Islet of Langerhans (tissue), 1 donor: ENCODE results near the gene PRMT2.
"Not testable (repeated sequence)": the region's sequence is repeated elsewhere in the genome, so short reads cannot be mapped to it uniquely, and the experiment has no call there.

Experiments
- FAIRE-seq: peaks from one replicate; lab custom pipeline; 2011; peaks lifted over from hg19 to GRCh38; lab: Jason Lieb, UNC

PRMT2 gene

DNA sequence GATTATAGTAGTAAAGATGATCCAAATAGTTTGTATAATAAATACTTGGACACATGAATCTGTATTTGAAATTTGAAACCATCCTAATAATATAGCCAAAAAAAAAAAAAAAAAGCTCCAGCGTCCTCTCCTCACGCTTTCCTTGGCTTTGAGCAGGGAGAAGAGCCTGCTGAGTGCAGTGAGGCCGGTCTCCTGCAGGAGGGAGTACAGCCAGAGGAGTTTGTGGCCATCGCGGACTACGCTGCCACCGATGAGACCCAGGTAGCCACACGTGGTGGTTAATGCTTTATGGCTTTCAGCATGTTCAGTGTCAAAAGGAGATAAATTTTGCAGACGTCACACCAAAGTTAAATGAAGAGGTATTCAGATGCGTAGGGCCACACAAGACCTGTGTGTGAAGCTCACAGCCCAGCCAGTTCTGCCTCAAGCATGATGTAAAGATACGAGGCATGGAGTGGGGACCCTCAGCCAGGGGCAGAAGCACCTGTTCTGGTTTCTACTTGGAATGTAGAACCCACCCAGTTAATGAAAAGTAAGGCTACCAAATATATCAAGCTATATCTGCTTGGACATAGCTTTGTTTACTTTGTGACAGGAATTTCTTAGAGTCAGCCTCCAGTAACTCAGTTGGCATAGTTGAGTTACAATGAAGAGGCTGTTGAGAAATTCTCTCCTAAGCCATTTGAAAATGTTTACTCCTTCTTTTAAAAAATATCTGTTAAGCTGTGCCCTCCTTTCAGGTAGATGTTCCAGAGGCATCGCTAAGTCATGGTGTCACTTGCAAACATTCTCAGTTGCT lies 8.1 kb downstream of the PRMT2 start:
- no peak for FAIRE-seq

DNA sequence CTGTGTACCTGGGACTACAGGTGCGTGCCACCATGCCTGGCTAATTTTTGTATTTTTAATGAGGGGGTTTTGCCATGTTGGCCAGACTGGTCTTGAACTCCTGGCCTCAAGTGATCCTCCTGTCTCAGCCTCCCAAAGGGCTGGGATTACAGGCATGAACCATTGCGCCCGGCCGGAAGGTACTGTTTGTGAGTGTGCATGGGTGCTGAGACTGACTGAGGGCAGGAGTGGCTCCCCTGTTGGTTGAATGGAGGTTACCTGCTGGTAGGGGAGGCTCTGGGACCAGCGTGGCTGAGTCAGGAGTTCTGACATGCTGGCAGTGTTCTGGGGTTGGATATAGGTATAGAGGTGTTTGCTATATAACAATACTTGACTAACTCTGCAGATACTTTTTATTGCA lies 10.4 kb downstream of the PRMT2 start:
- no peak for FAIRE-seq

DNA sequence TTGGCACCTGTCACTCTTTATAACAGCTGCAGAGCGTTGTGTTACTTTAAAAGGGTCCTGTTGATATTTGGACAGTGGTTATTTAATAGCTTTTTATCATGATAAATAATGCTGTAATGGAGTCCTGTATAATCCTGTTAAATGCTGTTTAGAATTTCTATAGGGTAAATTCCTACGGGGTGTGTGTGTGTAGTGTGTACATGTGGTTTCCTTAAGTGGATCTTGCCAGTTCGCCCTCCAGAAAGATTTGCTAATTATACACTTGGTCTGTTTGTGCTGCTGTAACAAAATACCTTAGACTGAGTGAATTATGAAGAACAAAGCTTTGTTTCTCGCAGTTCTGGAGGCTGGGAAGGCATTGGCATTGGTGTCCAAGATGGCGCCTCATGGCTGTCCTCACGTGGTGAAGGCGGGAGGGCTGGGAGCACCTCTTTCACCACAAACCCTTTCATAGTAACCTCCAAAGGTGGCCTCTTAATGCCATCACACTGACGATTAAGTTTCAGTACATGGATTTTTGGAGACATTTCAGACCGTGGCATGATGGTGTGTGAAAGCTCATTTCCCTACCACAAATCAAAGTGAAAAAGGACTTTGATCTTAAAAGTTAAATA lies 11.2 kb downstream of the PRMT2 start:
- no peak for FAIRE-seq

DNA sequence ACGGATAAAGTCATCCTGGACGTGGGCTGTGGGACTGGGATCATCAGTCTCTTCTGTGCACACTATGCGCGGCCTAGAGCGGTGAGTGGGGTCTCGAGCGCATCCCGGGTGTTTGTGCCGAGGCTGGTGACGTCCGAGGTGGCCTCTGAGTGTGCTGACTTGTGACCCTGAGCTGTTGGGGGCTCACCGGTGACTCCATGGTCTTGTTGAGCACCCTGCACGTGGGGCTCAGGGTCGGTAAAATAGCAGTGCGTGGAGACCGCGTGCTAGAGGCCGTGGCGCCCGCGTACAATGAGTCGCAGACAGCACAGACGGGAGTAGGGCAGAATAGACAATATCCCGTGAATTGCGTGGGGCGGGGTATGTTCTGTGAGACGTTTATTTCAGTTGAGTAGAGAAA lies 13.1 kb downstream of the PRMT2 start:
- no peak for FAIRE-seq

DNA sequence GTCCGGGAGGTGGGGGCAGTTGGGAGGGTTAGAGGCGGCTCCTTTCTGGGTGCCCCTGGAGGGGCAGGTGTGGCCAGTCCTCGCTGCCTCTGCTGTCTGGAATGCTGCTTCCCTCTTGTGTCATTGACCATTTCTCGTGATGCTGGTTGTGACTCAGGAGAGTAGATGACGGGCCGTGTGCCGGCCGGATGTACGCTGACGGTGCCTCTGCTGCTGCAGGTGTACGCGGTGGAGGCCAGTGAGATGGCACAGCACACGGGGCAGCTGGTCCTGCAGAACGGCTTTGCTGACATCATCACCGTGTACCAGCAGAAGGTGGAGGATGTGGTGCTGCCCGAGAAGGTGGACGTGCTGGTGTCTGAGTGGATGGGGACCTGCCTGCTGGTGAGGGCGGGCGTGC lies 13.9 kb downstream of the PRMT2 start:
- FAIRE-seq: no peak

DNA sequence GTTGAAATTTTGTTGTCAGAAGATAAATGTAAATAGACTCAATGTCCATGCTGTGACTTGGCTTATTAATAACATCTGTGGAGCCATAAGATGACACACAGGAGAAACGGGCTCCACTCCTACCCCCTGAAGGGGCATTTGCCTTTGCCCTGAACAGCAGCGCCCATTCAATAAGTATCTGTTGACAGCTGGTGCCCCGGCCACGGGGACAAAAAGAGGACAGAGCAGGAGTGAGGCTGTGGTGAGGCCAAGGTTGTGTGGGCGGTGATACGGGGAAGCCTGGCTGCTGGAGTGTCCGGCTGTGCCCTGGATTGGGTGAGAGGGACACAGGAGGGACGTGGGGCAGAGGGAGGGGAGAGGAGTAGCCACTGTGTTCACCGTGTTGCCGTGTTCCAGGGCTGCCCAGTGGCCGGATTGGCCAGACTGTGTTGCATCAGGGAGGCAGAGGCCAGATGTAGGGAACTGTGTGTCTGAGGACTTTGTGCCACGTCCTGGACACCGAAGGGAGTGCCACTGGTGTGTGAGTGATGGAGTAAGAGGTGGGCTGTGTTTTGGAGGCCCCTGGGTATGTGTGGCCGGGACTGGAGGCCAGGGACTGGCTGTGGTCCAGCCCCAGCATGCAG lies 15.1 kb downstream of the PRMT2 start:
- peak; percentile 94 for FAIRE-seq

DNA sequence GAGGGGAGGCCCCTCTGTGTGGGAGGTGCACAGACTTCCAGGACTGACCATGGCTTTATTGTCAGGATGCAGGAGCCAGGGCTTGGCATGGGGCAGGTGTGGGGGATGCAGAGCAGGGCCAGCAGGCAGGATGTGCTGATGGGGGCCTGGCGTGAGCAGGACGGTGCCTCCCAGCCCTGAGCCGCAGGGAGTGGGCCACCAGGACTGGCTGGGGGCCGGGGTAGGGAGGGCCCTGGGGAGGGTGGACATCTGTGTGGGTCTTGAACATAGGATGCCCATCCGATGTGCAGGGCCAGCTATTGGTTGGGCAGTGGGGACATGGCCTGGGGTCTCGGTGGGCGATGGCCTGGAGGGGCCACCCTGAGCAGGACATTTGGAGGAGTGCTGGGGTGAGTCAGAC lies 15.6 kb downstream of the PRMT2 start:
- no peak for FAIRE-seq

DNA sequence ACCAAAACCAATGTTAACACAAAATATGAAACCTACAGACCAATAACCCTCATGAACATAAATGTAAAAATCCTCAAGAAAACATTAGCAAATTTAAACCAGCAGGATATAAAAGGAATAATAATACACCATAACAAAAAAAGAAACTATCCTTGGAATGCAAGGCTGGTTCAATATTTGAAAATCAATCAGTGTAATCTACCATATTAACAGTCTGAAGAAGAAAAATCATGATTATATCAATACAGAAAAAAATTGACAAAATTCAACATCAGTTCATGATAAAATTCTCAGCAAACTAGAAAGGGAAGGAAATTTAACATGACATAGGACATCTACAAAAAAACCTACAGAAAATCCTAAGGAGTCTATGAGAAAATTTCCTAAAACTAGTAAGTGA lies 19.8 kb downstream of the PRMT2 start:
- FAIRE-seq: no peak

DNA sequence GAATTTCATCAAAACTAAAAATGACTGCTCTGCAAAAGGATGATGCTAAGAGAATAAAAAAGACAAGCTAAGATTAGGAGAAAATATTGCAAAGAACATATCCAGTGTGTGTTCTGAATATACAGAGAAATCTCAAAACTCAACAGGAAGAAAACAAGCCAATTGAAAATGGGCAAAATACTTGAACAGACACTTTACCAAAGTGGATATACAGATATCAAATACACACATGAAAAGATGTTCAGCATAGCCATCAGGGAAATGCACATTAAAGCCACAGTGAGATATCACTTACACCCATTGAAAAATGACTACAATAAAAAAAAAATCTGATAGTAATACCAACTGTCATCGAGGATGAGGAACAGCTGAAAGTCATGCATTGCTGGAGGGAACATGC lies 21.3 kb downstream of the PRMT2 start:
- no peak for FAIRE-seq

DNA sequence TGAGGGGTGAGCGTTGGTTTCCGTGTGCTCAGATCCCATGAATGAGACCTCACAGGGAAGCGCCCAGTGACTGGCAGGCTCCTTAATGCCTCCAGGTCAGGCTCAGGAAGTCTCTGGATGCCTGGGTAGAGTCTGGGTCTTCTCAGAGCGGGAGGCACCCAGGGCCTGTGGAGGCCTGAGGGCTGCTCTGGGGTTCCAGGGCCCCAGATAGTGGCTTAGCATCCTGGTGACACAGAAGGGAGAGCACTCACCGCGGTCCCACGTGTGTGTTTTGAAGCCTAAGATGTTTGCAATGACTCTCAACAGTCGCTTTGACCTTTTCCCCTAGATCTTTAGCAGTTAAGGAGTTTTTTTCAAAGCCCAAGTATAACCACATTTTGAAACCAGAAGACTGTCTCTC lies 25.0 kb downstream of the PRMT2 start:
- no peak for FAIRE-seq

DNA sequence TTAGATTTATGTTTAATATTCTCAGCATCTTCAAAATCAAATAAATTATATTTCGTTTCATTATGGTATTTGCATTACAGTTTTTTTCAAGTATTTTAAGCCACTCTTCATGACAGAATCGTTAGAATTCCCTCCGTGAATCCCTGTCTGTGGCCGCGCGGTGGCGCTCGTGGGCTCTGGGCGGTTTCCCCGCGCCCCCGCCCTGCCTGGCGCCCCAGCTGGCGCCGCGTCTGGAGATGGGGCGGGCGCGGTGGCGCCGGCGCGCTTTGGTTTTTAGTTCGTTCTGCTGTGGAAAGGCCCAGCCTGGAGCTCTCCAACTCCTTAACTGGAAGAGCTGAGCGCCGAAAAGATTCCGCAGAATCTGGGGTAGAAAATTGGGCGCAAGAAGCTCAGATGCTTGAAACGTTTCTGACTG lies 25.7 kb downstream of the PRMT2 start:
- FAIRE-seq: peak; percentile 95

DNA sequence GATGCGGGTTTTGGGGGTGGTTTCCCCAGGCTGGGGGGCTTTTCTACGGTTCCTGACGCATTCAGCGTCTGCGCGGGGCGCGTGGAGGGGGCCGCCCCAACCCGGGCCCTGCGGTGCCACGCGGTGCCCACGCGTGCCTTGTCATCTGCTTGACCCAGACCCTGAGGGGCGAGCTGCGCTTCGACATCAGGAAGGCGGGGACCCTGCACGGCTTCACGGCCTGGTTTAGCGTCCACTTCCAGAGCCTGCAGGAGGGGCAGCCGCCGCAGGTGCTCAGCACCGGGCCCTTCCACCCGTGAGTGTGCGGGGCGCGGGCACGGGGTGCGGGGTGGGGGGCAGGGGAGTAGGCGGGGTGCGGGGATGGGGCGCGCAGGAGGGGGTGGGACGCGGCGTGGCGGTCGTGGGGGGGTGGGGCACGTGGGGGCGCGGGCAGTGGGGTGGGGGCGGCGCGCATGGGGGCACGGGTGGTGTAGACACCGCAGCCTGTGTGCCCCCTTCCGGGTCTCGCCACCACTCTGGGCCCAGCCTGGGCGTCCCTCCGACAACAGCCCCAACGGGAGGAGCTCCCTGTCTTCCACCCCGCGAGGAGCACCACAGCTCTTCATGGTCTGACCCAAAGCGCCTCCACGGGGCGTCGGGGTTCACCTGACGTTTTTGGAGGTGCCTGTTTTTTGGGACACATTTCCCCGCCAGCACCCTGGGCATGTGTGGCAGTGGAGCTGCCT lies 26.3 kb downstream of the PRMT2 start:
- no peak for FAIRE-seq

DNA sequence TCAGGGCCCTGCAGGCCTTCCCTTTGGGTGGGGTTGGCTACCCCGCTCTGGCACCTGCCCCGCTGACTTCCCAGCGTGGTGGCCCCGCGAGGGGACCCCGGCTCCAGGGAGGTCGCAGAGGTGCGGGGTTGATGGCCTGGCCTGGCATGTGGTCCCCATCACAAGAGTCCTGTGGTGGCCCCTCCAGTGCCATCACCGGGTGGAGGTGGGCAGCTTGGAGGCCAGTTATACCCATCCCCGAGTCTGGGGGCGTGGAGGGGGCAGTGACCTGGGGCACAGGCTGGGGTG lies 26.8 kb downstream of the PRMT2 start:
- FAIRE-seq: no peak

DNA sequence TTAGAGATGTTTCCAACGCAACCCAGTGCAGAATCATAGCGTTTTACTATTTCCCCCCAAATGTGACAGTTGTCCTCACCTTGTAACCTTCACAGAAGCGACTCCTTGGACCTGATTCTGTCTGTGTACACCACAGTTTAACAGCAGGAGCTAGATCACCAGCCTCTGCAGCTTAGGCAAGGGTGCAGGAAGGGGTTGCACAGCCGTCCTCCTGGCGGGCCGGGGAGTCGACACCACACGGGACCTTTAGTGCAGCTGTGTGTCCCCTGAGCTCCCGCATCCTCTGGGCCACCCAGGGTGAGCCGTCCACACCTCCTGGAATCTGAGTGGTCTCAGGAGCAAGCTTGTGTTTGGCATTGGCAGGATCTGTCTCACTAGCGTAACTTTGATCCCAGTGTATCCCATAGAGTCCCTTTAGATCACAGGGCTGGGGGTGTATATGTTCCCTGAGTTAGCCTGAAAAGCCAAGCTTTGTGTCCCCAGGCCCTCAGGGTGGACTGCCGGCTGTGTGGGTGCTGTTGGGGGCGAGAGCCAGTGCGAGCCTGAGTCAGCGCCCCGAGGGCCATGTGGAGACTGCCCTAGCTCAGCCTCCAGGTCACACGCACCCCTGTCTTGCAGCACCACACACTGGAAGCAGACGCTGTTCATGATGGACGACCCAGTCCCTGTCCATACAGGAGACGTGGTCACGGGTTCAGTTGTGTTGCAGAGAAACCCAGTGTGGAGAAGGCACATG lies 27.5 kb downstream of the PRMT2 start:
- no peak for FAIRE-seq

DNA sequence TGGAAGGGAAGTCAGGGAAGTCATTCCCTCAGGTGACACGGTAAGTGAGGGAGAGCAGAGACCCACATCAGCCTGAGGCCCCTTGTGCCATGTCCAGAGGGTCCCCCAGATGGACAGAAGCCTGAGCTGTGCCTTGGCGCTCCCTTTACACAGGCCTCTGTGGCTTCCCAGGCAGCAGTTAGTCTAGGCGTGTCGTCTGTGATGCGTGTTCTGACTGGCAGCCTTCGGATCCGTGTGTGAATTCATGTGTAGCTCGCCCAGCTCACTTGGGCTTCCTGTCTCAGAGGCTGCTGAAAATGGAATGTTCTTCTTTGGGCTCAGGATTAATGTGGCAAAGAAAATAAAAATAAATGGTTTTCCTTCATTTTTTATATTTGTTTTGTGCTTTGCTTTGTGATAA lies 28.3 kb downstream of the PRMT2 start:
- no peak for FAIRE-seq

DNA sequence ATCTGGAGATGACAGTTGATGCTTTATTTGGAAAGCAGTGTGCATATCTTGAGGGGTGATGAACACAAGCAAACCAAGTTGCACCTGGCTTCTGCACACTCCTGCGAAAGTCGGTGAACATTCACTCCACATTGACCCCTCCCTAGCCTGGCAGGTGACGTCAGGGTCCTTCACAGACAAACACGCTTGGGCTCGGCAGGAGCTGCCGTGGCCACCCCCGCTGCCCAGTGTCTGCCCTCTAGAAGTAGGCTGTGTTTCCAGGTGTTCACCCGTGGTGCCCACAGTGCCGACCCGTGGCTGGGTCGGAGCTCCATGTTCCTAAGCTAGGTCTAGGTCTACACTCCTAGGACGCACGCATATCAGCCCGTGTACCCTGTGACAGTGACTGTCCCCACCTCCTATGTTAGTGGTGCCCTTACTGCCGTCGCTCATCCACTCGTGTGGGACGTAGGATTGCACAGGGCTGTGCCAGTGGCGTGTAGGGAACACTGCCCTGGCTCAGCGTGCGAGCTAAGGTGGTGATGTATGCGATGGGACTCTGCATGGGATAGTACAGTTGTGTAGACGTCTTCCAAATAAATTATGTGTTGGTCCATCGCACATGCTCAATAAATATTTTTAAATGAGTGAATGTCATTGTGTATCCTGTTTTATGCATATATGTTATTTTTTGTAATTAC lies 29.0 kb downstream of the PRMT2 start:
- FAIRE-seq: no peak

DNA sequence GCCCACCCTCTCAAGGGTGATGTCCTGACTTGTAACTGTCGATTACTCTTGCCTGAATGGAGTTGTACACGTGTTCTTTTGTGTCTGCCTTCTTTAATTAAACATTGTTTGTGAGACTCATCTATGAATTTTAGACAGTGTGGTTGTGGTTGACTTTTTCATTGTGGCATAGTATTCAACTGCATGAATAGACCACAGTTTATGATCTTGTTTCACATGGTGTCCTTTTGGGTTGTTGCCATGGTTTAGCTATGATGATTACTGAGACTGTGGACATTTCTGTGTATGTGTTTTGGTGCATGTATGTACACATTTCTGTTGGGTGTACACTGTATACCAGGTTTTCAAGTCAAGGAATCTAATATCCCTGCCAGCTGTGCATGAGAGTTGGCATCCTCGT lies 30.1 kb downstream of the PRMT2 start:
- FAIRE-seq: no peak

DNA sequence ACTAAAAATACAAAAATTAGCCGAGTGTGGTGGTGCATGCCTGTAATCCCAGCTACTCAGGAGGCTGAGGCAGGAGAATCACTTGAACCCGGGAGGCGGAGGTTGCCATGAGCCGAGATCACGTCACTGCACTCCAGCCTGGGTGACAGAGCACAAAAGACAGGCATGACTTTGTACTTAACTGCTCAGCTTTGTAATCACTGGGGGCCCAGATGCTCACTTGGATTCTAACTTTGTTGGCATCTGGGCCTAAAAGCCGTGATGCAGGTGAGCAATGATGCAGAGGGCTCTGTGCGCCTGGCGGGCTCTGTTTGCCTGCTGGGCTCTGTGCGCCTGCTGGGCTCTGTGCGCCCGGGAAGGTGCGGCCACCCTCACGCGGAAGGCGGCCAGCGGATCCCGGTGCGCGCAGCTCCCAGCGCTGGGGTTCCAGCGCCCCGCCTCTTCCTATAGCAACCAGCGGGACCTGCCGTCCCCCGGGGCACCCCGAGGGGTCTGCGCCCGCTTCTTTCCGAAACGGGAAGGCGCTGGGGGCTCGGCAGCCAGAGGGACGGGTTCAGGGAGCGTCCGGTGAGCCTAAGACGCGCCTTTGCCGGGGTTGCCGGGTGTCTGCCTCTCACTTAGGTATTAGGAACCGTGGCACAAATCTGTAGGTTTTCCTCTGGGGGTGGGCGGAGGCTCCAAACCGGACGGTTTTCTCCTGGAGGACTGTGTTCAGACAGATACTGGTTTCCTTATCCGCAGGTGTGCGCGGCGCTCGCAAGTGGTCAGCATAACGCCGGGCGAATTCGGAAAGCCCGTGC lies 31.7 kb downstream of the PRMT2 start:
- FAIRE-seq: no peak

DNA sequence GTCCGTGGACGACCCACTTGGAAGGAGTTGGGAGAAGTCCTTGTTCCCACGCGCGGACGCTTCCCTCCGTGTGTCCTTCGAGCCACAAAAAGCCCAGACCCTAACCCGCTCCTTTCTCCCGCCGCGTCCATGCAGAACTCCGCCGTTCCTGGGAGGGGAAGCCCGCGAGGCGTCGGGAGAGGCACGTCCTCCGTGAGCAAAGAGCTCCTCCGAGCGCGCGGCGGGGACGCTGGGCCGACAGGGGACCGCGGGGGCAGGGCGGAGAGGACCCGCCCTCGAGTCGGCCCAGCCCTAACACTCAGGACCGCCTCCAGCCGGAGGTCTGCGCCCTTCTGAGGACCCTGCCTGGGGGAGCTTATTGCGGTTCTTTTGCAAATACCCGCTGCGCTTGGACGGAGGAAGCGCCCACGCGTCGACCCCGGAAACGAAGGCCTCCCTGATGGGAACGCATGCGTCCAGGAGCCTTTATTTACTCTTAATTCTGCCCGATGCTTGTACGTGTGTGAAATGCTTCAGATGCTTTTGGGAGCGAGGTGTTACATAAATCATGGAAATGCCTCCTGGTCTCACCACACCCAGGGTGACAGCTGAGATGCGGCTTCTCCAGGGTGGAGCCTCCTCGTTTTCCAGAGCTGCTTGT lies 32.4 kb downstream of the PRMT2 start:
- FAIRE-seq: no peak

DNA sequence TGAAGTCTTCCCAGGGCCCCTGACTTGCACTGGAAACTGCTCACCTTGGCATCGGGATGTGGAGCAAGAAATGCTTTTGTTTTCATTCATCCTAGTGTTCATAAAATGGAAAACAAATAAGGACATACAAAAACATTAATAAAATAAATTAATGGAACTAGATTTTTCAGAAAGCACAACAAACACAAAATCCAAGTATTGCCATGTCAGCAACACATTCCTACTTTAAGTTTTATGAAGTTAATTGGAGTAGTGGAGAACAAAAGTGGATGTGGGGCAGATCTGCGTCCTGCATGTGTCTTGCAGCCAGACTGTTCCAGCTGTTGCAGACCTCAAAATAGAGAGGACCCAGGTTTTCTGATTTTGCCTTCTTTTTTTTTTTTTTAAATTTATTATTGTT lies 32.9 kb downstream of the PRMT2 start:
- no peak for FAIRE-seq

DNA sequence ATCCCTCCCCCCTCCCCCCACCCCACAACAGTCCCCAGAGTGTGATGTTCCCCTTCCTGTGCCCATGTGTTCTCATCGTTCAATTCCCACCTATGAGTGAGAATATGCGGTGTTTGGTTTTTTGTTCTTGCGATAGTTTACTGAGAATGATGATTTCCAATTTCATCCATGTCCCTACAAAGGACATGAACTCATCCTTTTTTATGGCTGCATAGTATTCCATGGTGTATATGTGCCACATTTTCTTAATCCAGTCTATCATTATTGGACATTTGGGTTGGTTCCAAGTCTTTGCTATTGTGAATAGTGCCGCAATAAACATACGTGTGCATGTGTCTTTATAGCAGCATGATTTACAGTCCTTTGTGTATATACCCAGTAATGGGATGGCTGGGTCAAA lies 33.4 kb downstream of the PRMT2 start:
- FAIRE-seq: not testable (repeated sequence)
